Left forelimb (tissue), 1 donor: ENCODE data around the gene NHSL1.

ENCODE experiments used
- DNase-seq: peaks from one replicate; pipeline ENCODE4 v3.0.0-alpha.2; 2018; ENCODE audit warnings: low spot score

The NHSL1 gene

DNA sequence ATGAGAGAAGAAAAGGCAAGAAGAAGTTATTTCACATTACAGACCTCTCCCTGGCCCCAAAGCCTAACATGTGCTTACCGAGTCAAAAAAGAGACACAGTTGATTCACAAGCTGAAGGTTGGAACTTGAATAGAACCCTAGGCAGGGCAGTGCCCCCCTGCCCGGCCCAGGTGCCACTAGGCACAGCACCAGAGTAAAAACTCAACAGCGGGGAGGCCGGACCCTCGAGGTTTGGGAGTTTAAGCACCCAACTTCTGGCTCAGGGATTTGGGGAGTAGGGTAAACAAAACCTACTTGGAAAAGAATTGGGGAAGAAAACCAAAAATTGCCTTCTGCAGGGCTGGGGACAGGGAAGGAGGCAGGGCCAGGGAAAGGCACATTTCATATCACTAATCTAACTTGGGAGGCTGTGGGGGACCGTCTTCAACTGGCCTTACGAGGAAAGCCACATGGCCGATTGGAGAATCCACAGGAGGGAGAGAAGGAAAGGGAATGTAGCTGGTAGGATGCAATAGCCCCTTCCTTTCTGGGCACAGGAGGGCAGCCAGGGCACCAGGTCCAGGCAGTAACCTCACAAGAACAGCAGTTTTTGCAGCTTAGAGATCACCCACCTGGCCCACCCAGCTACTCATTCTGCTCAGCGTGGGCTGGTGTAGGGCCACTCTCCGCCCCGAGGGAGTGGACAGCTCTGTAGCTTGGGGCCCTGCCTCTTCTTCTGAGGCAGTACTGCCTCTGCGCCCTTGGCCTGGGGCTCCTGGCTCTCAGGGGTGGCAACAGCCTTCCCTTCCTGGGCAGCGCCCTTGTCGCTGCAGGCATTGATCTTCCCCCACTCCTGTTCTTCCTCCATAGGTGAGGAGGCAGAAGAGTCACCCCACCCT lies 97.1 kb downstream of the NHSL1 start:
- no peak for DNase-seq

DNA sequence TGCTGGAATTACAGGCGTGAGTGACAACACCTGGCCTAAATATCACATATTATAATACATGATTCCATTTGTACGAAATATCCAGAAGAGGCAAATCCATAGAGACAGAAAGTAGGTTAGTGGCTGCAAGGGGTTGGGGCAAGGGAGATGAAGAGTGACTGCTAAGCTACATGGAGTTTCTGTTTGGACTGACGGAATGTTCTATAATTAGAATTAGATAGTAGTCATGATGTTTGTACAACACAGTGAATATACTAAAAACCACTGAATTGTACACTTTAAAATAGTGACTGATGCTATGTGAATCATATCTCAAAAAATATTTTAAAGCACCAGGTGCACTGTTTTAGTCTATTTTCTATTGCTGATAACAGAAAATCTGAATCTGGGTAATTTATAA lies 99.0 kb downstream of the NHSL1 start:
- DNase-seq: no peak

DNA sequence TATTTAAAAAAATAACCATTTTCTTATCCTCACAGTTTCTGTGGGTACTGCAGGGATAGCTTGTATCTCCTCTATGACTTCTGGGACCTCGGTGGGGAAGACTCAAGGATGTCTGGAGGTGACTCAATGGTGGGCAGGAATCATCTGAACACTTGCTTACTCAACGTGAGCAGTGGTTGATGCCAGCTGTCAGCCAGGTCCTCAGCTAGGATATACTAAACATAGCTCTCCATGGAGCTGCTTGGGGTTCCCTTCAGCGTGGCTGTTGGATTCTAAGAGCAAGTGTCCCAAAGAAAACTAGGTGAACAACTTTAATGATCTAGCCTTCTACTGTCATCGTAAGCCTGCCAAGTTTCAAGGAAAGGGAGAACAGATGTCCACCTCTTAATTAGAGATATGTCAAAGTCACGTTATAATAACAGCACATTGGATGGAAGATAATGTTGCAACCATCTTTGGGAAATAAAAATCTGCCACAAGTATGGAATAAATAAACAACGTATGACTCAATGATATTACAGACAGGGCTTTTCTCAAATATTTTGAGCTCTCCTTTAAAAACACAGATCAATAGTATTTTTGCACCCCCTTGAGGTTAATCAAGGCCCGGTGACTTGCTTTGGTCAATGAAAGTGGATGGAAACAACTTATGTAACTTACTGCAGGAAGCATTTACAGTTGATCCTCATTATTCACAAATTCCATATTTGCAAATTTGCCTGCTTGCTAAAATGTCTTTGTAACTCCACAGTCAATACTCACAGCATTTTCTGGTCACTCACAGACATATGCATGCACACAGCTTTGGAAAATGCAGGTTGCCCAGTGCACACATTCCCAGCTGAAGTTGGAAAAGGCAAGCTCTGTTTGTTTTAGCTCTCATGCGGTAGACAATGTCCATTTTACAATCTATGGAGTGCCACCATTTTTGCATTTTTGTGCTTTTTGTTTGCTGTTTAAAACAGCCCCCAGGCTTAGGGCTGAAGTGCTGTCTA lies 101.9 kb downstream of the NHSL1 start:
- no peak for DNase-seq

DNA sequence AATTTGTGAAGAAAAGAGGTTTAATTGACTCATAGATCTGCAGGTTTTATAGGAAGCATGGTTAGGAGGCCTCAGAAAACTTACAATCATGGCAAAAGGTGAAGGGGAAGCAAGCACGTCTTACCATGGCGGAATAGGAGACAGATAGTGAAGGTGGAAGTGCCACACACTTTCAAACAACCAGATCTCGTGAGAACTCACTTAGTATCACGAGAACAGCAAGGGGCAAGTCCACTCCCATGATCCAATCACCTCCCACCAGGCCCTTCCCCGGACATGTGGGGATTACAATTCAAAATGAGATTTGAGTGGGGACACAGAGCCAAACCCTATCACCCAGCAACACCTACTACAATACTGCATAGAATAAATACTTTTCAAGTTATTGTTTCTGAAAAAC lies 102.6 kb downstream of the NHSL1 start:
- DNase-seq: no peak

DNA sequence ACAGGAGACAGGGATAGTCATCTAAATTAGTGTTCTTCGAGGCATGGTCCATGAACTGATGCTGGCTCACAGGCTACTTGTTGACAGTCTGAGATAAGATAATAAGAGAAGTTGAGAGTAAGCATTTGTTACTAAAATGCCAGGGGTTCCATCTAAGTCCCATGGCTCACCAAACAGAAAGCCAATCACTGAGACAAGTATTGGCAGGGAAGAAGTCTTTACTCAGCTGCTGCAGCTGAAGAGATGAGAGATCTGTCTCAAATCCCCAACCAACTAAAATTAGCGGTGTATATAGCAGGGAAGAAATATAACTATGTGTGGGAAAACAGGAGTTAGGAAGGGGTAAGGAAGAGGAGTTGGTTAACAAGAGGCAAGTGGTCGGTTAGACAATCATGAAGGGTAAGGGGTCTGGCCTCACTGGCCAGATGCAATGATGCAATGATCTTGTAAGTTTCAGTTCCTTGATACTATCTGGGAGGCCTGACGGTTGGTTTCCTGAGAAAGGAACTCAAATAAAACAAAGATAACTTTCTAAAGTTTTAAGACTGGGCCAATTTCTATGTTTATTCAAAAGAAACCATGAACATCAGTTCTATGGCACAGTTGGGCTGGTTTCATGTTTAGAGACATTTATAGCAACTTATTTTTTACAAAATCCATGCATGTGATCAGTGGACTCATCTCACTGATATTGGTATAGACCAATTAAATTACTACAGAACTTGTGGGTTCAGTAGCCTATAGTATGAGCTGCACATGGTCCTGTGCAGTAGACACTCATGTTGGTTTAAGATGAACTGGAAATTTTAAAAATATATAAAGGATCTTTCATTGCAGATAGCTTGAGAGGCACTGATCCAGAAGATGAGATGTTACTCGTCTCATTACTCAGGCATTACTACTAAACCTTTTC lies 105.2 kb downstream of the NHSL1 start:
- no peak for DNase-seq

DNA sequence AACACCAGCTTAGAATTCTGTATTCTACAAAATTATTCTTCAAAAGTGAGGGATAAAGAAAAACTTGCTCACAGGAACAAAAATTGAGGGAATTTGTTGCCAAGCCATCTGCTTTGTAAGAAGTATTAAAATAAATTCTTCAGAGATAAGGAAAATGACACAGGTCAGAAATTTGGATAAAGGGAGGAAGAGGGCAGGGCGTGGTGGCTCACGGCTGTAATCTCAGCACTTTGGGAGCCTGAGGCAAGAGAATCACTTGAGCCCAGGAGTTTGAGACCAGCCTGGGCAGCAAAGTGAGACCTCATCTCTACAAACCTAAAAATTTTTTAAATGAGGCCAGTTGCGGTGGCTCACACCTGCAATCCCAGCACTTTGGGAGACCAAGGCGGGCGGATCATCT lies 109.7 kb downstream of the NHSL1 start:
- DNase-seq: no peak

DNA sequence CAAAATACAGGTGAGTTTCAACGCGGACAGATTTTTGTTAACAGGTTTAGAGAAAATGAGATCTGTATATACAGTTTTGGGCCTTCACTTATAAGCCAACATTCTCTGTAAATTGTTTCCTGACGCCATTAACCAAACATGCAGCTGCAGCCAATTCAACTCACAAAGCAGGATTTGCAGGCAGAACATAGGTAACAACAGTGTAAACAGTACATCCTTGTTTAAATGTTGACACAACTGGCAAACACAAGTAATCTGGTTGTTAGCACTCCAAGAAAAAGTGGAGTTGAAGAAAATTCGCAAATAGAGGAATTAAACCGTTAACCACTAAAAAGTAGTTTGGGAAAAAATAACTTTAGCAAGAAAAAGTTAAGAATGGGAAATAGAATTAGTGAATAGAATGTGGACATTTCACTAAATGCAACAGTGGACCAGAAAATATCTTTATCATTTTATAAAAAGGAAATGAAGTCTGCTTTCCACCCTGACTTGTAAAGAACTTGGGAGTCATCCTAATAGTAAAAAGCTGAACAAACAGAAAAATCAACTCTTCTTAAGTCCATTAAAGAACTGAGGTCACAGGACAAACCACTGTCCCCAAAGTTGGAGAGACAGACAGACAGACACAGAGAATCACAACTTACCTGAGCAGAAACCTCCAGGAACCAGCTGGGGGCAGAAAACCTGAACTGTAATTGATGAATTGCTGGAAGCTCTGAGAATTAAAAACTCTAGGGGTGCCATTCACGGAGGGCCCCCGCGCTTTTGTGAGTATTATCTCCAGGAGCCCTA lies 111.5 kb downstream of the NHSL1 start:
- no peak for DNase-seq

DNA sequence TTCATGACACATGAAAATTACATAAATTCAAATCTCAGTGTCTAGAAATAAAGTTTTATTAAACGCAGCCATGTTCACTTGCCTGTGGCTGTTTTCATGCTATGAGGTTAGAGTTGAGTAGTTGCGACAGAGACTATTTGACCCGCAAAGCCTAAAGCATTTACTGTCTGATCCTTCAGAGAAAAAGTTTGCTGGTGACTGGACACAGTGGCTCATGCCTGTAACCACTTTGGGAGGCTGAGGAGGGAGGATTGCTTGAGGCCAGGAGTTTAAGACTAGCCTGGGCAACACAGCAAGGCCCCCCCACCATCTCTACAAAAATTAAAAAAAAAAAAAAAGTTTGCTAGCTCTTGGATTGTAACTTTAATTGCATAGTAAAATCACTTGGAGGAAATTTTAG lies 112.4 kb downstream of the NHSL1 start:
- no peak for DNase-seq

DNA sequence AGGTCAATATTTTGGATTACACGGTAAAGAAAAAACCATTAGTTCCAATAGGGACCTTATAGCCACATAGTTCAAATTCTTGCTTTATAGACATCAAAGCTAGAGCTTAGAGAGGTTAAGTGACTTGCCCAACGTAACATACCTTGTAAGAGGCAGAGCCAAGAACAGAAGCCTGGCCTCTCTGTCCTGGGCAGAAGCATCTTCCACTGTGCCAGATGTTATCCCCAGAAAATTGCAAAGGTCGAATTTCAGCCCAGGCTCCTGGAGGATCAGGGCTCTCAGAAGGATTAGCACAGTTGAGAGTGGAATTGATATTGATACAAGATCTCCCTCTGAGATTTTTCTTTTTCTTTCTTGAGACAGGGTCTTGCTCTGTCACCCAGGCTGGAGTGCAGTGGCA lies 115.5 kb downstream of the NHSL1 start:
- no peak for DNase-seq

DNA sequence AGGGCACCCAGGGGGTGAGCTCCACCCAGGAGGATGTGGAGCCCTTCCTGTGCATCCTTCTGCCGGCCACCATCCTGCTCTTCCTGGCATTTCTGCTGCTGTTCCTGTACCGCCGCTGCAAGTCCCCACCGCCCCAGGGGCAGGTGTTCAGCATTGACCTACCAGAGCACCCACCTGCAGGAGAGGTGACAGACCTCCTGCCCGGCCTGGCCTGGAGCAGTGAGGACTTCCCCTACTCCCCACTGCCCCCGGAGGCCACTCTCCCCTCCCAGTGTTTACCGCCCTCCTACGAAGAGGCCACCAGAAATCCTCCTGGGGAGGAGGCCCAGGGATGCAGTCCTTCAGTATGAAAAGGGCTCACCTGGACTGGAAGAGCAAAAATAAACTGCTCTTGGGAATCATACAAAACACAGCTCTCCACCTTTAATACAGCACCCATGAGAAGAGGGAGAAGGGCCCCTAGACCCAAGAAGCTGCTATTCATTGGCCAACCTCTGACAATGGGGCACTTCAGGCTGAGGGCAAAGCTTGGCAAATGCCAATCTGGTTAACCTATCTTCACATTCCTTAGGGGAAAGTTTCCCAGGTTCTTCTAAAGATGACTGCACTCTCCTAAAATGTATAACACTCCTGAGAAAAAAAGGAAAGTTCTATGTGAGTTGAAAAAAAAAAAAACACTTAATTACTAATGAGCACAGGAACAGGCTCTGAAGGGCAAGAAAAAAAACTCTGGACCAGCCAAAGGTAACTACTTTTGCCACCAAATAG lies 116.6 kb downstream of the NHSL1 start:
- no peak for DNase-seq

DNA sequence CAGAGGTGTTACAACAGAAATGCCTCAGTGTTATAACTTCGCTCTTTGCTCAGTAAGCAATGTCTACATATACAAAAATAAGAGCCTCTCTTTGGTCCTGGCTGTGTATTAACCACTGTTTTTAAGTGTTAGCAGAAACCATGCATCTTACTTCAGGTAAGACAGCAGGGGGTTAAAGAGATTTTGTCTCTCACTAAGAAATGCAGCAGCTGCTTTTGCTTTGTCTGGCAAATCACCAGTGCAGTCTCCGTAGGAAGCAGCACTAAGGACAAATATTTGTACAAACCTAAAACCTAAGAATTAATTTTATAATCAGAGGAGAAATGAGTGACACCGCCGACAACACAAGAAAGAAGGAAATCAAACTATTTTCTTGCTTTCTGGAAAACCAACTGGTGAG lies 120.8 kb downstream of the NHSL1 start:
- DNase-seq: no peak

DNA sequence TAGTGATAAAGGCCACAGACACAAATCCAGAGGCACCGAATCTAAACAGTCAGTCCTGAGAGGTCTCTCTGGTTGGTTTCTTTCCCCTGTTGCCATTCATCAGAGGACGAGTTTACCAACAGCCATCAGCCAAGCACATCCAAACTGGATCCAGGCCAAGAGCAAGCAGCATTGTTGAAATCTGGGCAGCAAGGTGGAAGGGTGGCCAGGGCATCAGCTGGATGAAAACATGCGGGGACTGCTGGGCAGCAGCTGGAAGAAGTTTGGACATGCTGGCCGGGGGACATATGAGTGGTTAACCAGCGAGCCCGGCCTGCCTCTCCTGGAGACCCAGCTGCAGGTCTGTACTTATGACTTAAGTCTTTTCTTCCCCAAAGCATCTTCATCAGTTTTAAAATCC lies 121.5 kb downstream of the NHSL1 start, which contains the start of gene SMIM28:
Gene SMIM28 (plus strand): TSS at position 62 of the 400 bp plus-strand sequence. CDS start 168 bp downstream, at position 230.
- DNase-seq: no peak

DNA sequence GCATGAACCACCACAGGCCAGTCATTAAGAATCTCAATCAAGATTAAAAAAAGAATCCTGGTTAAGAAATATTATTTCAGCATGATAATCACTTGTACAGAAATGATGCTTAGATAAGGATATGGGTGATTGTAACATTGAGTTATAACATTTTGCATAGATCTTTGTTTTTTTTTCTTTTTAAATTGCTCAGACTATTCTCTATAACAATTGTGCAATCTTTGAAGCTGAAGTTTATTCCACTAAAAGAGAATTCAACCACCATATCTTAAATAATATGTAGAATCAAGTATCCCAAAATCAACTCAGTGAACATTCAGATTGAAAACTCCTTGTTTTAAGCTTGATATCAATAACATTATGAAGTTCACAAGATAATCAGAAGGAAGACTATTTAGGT lies 122.3 kb downstream of the NHSL1 start:
- DNase-seq: no peak

DNA sequence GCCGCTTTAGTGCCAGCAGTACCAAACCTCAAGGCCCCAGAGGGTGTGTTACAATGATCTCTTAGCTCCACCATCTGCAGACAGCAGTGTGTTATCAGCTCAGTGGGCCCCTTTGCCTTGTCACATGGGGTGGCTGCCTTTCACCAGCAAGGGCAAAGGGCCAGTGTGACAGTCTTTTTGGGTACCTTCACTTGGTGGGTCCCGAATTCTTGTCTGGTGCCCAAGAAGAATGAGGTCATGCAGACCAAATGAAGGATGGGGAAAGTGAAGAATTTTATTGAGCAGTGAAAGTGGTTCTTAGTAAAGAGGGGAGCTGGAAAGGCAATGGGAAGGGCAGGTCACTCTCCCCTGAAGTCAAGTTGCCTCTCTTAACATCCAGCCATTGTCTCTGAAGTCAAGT lies 124.5 kb downstream of the NHSL1 start:
- no peak for DNase-seq

DNA sequence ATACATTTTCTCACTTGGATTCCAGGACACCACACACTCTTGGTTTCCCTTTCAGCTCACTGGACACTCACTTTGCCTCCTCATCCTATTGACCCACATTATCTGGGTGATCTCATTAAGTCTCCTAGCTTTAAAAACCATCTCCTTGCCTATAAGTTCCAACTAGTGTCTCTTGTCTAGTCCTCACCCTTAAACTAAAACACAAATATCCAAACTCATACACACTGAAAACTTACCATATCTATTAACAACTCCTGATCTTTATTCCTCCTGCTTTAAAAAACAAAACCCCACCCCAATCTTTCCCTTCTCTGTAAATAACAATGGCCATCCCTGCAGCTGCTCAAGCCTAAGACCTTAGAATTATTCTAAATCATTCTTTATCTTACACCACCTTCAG lies 125.1 kb downstream of the NHSL1 start:
- no peak for DNase-seq

DNA sequence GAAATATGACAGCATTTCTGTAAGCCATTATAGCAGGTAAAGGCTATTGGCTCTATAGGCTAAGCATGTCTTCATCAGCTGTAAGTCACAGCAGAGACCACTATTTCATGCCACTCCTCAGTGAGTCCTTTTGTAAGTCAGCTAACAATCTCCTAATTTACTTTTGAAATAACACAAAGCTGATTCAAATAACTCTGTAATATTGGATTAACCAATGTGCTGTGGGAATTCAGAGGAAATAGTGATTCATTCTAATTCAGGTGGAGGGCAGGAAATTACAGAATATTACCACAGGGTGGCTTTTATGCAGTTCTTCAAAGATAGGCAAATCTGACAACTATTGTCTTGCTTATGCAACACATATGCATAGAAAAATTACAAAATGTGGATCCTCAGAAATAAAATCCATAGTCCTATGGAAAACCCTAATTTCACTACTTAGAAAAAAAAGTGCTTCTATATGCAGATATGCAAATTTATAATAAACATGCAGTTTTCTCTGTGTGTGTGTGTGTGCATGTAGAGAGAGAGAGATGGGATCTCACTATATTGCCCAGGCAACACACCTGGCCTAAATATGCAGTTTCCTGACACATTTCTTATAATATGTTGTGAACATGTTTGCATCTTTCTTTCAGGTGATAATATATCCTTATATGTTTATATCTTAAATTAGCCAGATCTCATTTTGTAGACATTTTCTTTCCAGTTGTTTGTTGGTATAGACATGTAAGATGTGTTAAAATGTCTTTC lies 126.4 kb downstream of the NHSL1 start:
- no peak for DNase-seq
